PC-3 (cell line): ENCODE results near the gene PIGL. TPM values are rescaled to one million over a fixed set of nuclear protein-coding genes. Genes with fewer than 3 reads are reported as not detected.
"Not testable (repeated sequence)": the region's sequence is repeated elsewhere in the genome, so short reads cannot be mapped to it uniquely, and the experiment has no call there.

ENCODE experiments used
- ATAC-seq: fragments of 200-7000 bp; cut with Tn5 transposase; 2 replicates; pipeline ENCODE4 v1.9.1; 2020; ENCODE audit warnings: mild to moderate bottlenecking, moderate library complexity
- BruUV-seq: library from RNA; stranded (reverse); fragments of 400-500 nt; replicated peaks from 2 replicates; lab custom pipeline; 2021; lab: Mats Ljungman, UMichigan
- CTCF ChIA-PET: fragments of 300-600 bp; sonication (Branson Sonifier 250); formaldehyde crosslinking; loops from one replicate; lab custom pipeline; 2022; ENCODE audit warnings: antibody characterized with exemption; lab: Charles Lee
- POLR2A ChIA-PET: fragments of 300-600 bp; sonication (Branson Sonifier 250); formaldehyde crosslinking; loops from one replicate; lab custom pipeline; 2022; ENCODE audit warnings: antibody characterized with exemption; ENCODE audit not compliant: unreplicated experiment; lab: Charles Lee
- DNase-seq: peaks from one replicate; pipeline ENCODE4 v3.0.0-alpha.2; 2015
- H2AFZ ChIP-seq: fragments of 300-600 bp; sonication (generic); 2 replicates; pipeline ENCODE4 v1.6.0; 2016; ENCODE audit warnings: antibody characterized with exemption, low read length
- H3F3A ChIP-seq: fragments of 300-600 bp; sonication (generic); one replicate; pipeline ENCODE4 v1.6.0; 2017; ENCODE audit warnings: antibody characterized with exemption, low read length, control low read depth, mild to moderate bottlenecking; ENCODE audit not compliant: unreplicated experiment
- H3K27ac ChIP-seq: fragments of 300-600 bp; sonication (generic); 2 replicates; pipeline ENCODE4 v1.5.1; 2016; ENCODE audit warnings: mild to moderate bottlenecking, low read length
- H3K27me3 ChIP-seq: fragments of 300-600 bp; sonication (generic); 2 replicates; pipeline ENCODE4 v1.6.1; 2016; ENCODE audit warnings: low read length, mixed read lengths
- H3K36me3 ChIP-seq: fragments of 300-600 bp; sonication (generic); 2 replicates; pipeline ENCODE4 v1.6.1; 2016; ENCODE audit warnings: low read depth, mixed run types, low read length, mixed read lengths
- H3K4me1 ChIP-seq: fragments of 300-600 bp; sonication (generic); 2 replicates; pipeline ENCODE4 v1.5.1; 2016; ENCODE audit warnings: low read length; ENCODE audit not compliant: insufficient read depth
- H3K4me2 ChIP-seq: fragments of 300-600 bp; sonication (generic); 2 replicates; pipeline ENCODE4 v1.6.0; 2016; ENCODE audit warnings: low read length
- H3K4me3 ChIP-seq: fragments of 300-600 bp; sonication (generic); 2 replicates; pipeline ENCODE4 v1.5.1; 2016; ENCODE audit warnings: mild to moderate bottlenecking, low read length, mixed read lengths
- H3K79me2 ChIP-seq: fragments of 300-600 bp; sonication (generic); 2 replicates; pipeline ENCODE4 v1.6.1; 2017; ENCODE audit warnings: low read length, mixed read lengths
- H3K9ac ChIP-seq: fragments of 300-600 bp; sonication (generic); 2 replicates; pipeline ENCODE4 v1.6.0; 2016; ENCODE audit warnings: mild to moderate bottlenecking, low read length
- H3K9me2 ChIP-seq: fragments of 300-600 bp; sonication (generic); replicated peaks from 2 replicates; pipeline ENCODE4 v1.6.1; 2016; ENCODE audit warnings: mixed run types, low read length, mixed read lengths
- H3K9me3 ChIP-seq: fragments of 300-600 bp; sonication (generic); 2 replicates; pipeline ENCODE4 v1.6.1; 2016; ENCODE audit warnings: low read length, mixed read lengths
- H4K20me1 ChIP-seq: fragments of 300-600 bp; sonication (generic); 2 replicates; pipeline ENCODE4 v1.6.1; 2016; ENCODE audit warnings: low read length, mixed read lengths
- EZH2 ChIP-seq: fragments of 300-600 bp; sonication (generic); IDR thresholded peaks from one replicate; pipeline ENCODE4 v1.6.1; 2017; ENCODE audit warnings: antibody characterized with exemption, mild to moderate bottlenecking, low read length; ENCODE audit not compliant: unreplicated experiment
- EZH2phosphoT487 ChIP-seq: fragments of 300-600 bp; sonication (generic); IDR thresholded peaks from 2 replicates; pipeline ENCODE4 v1.6.1; 2018; ENCODE audit warnings: mild to moderate bottlenecking, antibody characterized with exemption, low read length, borderline replicate concordance
- intact Hi-C: fragments of 100-400 bp; cut with micrococcal nuclease; formaldehyde crosslinking; loops from 2 replicates; pipeline ENCODE4 v1.9.0; 2023
- total RNA-seq: library from RNA; depleted of rRNA; stranded (reverse); fragments of >200 nt; gene quantifications from 2 replicates; pipeline ENCODE4 v1.2.3, GENCODE V29; 2014
- TF ChIP-seq, protein P1 (sequence below): fragments of 300-600 bp; sonication (generic); conservative IDR thresholded peaks from 2 replicates; pipeline ENCODE4 v1.5.1; 2017; ENCODE audit warnings: antibody characterized with exemption, low read depth, mild to moderate bottlenecking, low read length

Gene PIGL
- total RNA-seq, 1 experiment from 2014 or later, result 37.4 TPM

DNA sequence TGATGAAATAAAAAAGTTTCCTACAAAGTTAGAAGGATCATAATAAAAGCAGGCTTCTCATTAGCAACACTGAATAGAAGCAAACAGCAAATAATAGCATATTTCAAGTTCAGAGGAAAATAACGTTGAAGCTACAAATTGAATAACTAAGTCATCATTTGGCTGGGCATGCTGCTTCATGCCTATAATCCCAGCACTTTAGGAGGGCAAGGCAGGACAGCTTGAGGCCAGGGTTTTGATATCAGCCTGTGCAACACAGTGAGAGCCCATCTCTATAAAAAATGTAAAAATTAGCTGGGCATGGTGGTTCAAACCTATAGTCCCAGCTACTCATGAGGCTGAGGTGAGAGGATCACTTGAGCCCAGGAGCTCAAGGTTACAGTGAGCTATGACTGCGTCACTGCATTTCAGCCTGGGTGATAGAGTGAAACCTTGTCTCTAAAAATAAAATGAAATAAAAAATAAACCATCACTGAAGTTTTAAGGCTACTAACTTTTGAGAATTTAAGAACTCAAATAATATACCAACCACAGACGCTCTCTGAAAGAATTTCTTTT is 27.1 kb upstream of the PIGL start:
- H3K27ac ChIP-seq, result no peak overlapping the region

DNA sequence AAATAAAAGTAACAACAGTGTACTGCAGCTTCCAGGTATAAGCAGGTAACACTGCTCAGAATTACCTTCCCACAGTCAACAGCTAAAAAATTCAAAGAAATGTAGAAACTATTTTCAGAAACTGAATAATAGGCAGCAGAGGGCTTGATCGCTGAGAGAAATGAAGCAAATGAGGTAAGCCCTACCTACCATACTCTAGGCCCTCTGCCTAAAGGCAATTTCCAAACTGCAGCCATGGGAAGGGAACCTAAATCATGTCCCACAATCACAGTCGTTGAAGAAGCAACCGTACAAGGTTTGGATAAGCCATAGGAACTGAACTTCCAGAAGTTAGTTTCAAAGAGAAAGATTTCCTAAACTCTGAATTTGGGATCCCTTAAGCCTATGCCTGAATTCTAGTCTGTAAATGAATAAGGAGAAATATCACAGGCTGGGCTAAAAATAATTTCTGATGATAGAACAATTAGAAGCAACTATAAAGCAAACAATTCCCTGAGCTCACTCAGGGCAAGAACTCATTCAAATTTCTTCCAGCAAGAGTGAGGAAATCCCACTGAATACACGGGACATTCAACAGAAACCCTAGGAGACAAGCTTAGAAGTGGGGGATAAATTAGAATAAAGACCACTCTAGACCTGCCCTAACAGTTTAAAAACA is 26.2 kb upstream of the PIGL start:
- peaks cover 87% of the 10 kb centered on the region for H3K79me2 ChIP-seq
- peaks cover 6% of the 10 kb centered on the region; the same call in 1 of the 2 replicates for H4K20me1 ChIP-seq
- DNase-seq (no peak), ATAC-seq (no peak)
- TF ChIP-seq, protein P1, sequence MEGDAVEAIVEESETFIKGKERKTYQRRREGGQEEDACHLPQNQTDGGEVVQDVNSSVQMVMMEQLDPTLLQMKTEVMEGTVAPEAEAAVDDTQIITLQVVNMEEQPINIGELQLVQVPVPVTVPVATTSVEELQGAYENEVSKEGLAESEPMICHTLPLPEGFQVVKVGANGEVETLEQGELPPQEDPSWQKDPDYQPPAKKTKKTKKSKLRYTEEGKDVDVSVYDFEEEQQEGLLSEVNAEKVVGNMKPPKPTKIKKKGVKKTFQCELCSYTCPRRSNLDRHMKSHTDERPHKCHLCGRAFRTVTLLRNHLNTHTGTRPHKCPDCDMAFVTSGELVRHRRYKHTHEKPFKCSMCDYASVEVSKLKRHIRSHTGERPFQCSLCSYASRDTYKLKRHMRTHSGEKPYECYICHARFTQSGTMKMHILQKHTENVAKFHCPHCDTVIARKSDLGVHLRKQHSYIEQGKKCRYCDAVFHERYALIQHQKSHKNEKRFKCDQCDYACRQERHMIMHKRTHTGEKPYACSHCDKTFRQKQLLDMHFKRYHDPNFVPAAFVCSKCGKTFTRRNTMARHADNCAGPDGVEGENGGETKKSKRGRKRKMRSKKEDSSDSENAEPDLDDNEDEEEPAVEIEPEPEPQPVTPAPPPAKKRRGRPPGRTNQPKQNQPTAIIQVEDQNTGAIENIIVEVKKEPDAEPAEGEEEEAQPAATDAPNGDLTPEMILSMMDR, result no peak
- TF ChIP-seq EZH2phosphoT487 (no peak), EZH2 (no peak)
- no peaks in the 10 kb centered on the region for H3F3A ChIP-seq
- ChIA-PET CTCF (no interaction called here), POLR2A (no interaction called here)
- no peak overlapping the region for H3K9ac ChIP-seq
- no peak overlapping the region for H3K27ac ChIP-seq
- no peak overlapping the region for H2AFZ ChIP-seq
- BruUV-seq, result no TSS peak
- H3K27me3 ChIP-seq, result no peaks in the 10 kb centered on the region
- no peaks in the 10 kb centered on the region for H3K9me2 ChIP-seq
- peaks cover 8% of the 10 kb centered on the region; the same call in 1 of the 2 replicates for H3K4me1 ChIP-seq
- intact Hi-C loops, result no loop called here
- peaks cover 35% of the 10 kb centered on the region for H3K36me3 ChIP-seq
- H3K4me3 ChIP-seq, result no peak overlapping the region
- no peaks in the 10 kb centered on the region for H3K9me3 ChIP-seq
- no peak overlapping the region for H3K4me2 ChIP-seq

More for the DNA sequence above, 27.1 kb upstream of the PIGL start:
- ChIA-PET CTCF (no interaction called here), POLR2A (interaction anchor here (0.7 kb wide), 1 partner anchor 11 kb away, joined by 9 read pairs; no protein-coding TSS in a partner anchor)
- no peaks in the 10 kb centered on the region for H3K27me3 ChIP-seq
- H3K4me3 ChIP-seq, result no peak overlapping the region
- H3F3A ChIP-seq, result no peaks in the 10 kb centered on the region
- H2AFZ ChIP-seq, result no peak overlapping the region
- intact Hi-C loops, result loop anchor here (10.0 kb wide), 1 partner anchor 85 kb away; no protein-coding TSS in a partner anchor
- no peak overlapping the region for H3K4me2 ChIP-seq
- no peaks in the 10 kb centered on the region for H3K9me3 ChIP-seq
- H3K9me2 ChIP-seq, result no peaks in the 10 kb centered on the region
- no peak for DNase-seq
- no peak overlapping the region for H3K9ac ChIP-seq
- peaks cover 6% of the 10 kb centered on the region; the same call in 1 of the 2 replicates for H4K20me1 ChIP-seq
- ATAC-seq, result no peak
- no peak for TF ChIP-seq EZH2
- TF ChIP-seq, protein P1, result no peak
- peaks cover 8% of the 10 kb centered on the region; the same call in 1 of the 2 replicates for H3K4me1 ChIP-seq
- BruUV-seq, result no TSS peak
- H3K36me3 ChIP-seq, result peaks cover 41% of the 10 kb centered on the region
- peaks cover 83% of the 10 kb centered on the region for H3K79me2 ChIP-seq

DNA sequence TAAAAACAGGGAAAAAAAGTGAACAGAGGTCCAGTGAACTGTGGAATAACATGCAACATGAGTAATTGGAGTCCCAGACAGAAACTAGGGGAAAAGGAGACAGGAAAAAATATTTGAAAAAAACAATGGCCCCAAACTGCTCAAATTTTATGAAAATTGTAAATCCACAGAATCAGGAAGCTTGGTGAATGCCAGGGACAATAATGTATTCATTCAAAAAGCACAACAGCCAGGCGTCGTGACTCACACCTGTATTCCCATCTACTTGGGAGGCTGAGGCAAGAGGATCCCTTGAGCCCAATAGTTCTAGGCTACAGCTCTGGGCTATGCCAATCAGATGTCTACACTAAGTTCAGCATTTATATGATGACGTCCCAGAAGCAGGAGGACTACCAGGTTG is 25.4 kb upstream of the PIGL start:
- H3K4me3 ChIP-seq, result no peak overlapping the region
- TF ChIP-seq, protein P1, result no peak
- TF ChIP-seq EZH2 (no peak), EZH2phosphoT487 (no peak)
- peaks cover 6% of the 10 kb centered on the region; the same call in 1 of the 2 replicates for H4K20me1 ChIP-seq
- H3K36me3 ChIP-seq, result peaks cover 28% of the 10 kb centered on the region
- peaks cover 85% of the 10 kb centered on the region for H3K79me2 ChIP-seq
- H3K9me3 ChIP-seq, result no peaks in the 10 kb centered on the region
- H3K4me2 ChIP-seq, result no peak overlapping the region
- H3K27me3 ChIP-seq, result no peaks in the 10 kb centered on the region
- no peaks in the 10 kb centered on the region for H3K9me2 ChIP-seq
- no TSS peak for BruUV-seq
- intact Hi-C loops, result no loop called here
- H3K9ac ChIP-seq, result no peak overlapping the region
- CTCF ChIA-PET, result no interaction called here
- ATAC-seq, result peak; percentile 43; the same call in 1 of the 2 replicates
- no peak overlapping the region for H3K27ac ChIP-seq
- DNase-seq, result no peak
- H3K4me1 ChIP-seq, result peaks cover 8% of the 10 kb centered on the region; the same call in 1 of the 2 replicates
- POLR2A ChIA-PET, result interaction anchor here (0.6 kb wide), 1 partner anchor 91 kb away, joined by 5 read pairs; no protein-coding TSS in a partner anchor
- no peak overlapping the region for H2AFZ ChIP-seq
- H3F3A ChIP-seq, result no peaks in the 10 kb centered on the region

DNA sequence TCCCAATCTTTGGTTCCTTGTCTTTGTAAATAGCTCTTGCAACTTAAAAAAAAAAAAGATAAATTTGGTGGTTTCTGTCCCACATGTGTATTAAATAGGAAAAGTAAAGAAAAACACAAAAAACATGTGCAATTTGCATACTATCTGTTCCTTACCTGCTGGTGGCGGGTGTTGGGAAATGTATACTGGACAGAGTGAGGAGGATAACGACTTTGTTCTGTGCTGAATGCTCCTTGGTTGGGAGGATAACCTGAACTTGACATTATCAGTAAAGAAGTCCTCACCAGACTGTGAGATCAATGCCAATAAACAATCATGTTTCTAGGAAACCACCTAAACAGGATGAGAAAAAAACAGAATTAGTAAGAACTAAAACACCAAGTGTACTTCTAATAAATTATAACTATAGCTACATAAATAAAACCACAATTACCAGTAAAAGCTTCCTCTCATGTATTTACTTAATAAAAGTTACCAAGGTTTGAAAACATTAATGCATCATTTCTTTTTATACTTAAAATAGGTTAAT is 22.6 kb upstream of the PIGL start:
- H3F3A ChIP-seq, H3K27ac ChIP-seq, POLR2A ChIA-PET, H3K27me3 ChIP-seq, H2AFZ ChIP-seq, ATAC-seq, DNase-seq, H3K9me2 ChIP-seq, H3K4me3 ChIP-seq, BruUV-seq, H3K9ac ChIP-seq, CTCF ChIA-PET, H3K9me3 ChIP-seq, intact Hi-C loops, H3K4me1 ChIP-seq, H3K4me2 ChIP-seq: not testable (repeated sequence)
- Histone ChIP-seq H3K79me2 (peaks cover 83% of the 10 kb centered on the region), H3K36me3 (peaks cover 27% of the 10 kb centered on the region), H4K20me1 (peaks cover 12% of the 10 kb centered on the region; the same call in 1 of the 2 replicates)
